ENCODE measurements around the gene DTWD2. TPM values are rescaled to one million over a fixed set of nuclear protein-coding genes. Genes with fewer than 3 reads are reported as not detected.
A peak's percentile ranks its signal among the peaks of the same experiment; 100 is the strongest.
"Not testable (repeated sequence)": the region's sequence is repeated elsewhere in the genome, so short reads cannot be mapped to it uniquely, and the experiment has no call there.

DTWD2 gene
- total RNA-seq, 6 experiments from 2014 or later: 3.7 to 13.4 (median 7.0) TPM

DNA sequence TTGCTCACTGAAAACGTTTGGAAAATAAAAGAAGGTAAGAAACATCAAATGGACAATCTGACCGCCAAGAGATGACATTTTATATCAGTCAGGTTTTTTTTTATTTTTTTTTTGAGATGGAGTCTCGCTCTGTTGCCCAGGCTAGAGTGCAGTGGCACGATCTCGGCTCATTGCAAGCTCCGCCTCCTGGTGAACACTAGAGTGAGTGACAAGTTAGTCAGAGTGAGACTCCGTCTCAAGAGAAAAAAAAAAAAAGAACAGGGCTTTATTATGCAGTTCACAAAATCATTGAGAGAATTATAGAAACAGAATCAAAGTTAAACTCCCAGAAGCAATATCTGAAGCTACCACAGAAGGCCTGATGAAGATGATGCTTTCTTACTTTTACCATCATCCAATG lies 70.1 kb downstream of the DTWD2 start:
- Histone ChIP-seq H3K4me1 (no peaks in the 10 kb centered on the region), H3K4me3 (no peak overlapping the region), H3K36me3 (no peaks in the 10 kb centered on the region), H3K27me3 (no peaks in the 10 kb centered on the region), H3K27ac (no peak overlapping the region), H3K9me3 (no peaks in the 10 kb centered on the region)
- TF ChIP-seq POLR2A (IDR thresholded peaks at IDR 0.05) (no peak), CTCF (IDR thresholded peaks at IDR 0.05) (no peak)
- no peak for ATAC-seq
- no peak for DNase-seq
- WGBS (ENCODE audit: insufficient coverage, low coverage, low lambda C conversion rate, missing lambda C conversion rate): 97% methylated on average over 7 of the region's 7 CpGs
- intact Hi-C loops (cut with DNase I): no loop called here

DNA sequence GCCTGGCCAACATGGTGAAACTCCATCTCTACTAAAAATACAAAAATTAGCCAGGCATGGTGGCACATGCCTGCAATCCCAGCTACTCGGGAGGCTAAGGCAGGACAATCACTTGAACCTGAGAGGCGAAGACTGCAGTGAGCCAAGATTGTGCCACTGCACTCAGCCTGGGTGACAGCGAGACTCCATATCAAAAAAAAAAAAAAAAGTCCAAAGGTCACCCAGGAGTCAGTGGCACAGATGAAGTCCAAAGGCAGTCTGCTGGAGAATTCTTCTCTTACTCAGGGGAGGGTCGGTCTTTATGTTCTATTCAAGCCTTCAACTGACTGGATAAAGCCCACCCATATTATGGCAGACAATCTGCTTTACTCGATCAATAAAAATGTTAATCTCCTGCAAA lies 80.8 kb downstream of the DTWD2 start:
- intact Hi-C loops (cut with DNase I); DNase-seq; H3K27me3 ChIP-seq; H3K36me3 ChIP-seq; H3K27ac ChIP-seq; H3K4me3 ChIP-seq; H3K9me3 ChIP-seq; H3K4me1 ChIP-seq: not testable (repeated sequence)
- peak in 3 of 4 donors; percentile 29 to 61 (median 50) for ATAC-seq
- 79% methylated on average over 5 of the region's 5 CpGs for WGBS (ENCODE audit: insufficient coverage, low coverage, low lambda C conversion rate, missing lambda C conversion rate)

- ATAC-seq: peak in 1 of 4 donors; percentile 39
- TF ChIP-seq CTCF (IDR thresholded peaks at IDR 0.05) (no peak), POLR2A (IDR thresholded peaks at IDR 0.05) (no peak)
- intact Hi-C loops (cut with DNase I): no loop called here
- DNase-seq: no peak
- Histone ChIP-seq H3K27ac (no peak overlapping the region), H3K4me1 (peaks cover 0 to 4% (median 0%) of the 10 kb centered on the region in 4 donors), H3K4me3 (no peak overlapping the region), H3K27me3 (no peaks in the 10 kb centered on the region), H3K9me3 (no peaks in the 10 kb centered on the region), H3K36me3 (no peaks in the 10 kb centered on the region)
These were observed 81.4 kb downstream of the DTWD2 start for GRCh38 chr5:118906947-118907346.

GRCh38 chr5:118905196-118905595 lies 83.2 kb downstream of the DTWD2 start:
- Histone ChIP-seq H3K9me3 (no peaks in the 10 kb centered on the region), H3K4me1 (peaks cover 0 to 4% (median 0%) of the 10 kb centered on the region in 4 donors), H3K27ac (no peak overlapping the region), H3K27me3 (no peaks in the 10 kb centered on the region), H3K36me3 (no peaks in the 10 kb centered on the region), H3K4me3 (no peak overlapping the region)
- ATAC-seq: no peak
- intact Hi-C loops (cut with DNase I): no loop called here
- no peak for DNase-seq
- no peak for TF ChIP-seq POLR2A (IDR thresholded peaks at IDR 0.05)
- TF ChIP-seq CTCF (IDR thresholded peaks at IDR 0.05): no peak
- WGBS (ENCODE audit: insufficient coverage, low coverage, low lambda C conversion rate, missing lambda C conversion rate): 100% methylated on average over 1 of the region's 1 CpG

- intact Hi-C loops (cut with DNase I): no loop called here
- Histone ChIP-seq H3K36me3 (no peaks in the 10 kb centered on the region), H3K9me3 (no peaks in the 10 kb centered on the region), H3K4me3 (no peak overlapping the region), H3K27me3 (no peaks in the 10 kb centered on the region), H3K4me1 (peaks cover 0 to 4% (median 0%) of the 10 kb centered on the region in 4 donors), H3K27ac (no peak overlapping the region)
- DNase-seq (no peak), ATAC-seq (no peak)
- no peak for TF ChIP-seq POLR2A (IDR thresholded peaks at IDR 0.05)
- TF ChIP-seq CTCF (IDR thresholded peaks at IDR 0.05): no peak
These were observed 85.5 kb downstream of the DTWD2 start for GRCh38 chr5:118902656-118903438.

Data from right lobe of liver (tissue), 6 donors.